ENCODE data around the gene BLVRB. TPM values are rescaled to one million over a fixed set of nuclear protein-coding genes. Genes with fewer than 3 reads are reported as not detected.
A peak's percentile ranks its signal among the peaks of the same experiment; 100 is the strongest.
"Not testable (repeated sequence)": the region's sequence is repeated elsewhere in the genome, so short reads cannot be mapped to it uniquely, and the experiment has no call there.

The BLVRB gene
- total and polyA plus RNA-seq, 2 experiments from 2014 or later = 50.7 to 56.9 TPM

DNA sequence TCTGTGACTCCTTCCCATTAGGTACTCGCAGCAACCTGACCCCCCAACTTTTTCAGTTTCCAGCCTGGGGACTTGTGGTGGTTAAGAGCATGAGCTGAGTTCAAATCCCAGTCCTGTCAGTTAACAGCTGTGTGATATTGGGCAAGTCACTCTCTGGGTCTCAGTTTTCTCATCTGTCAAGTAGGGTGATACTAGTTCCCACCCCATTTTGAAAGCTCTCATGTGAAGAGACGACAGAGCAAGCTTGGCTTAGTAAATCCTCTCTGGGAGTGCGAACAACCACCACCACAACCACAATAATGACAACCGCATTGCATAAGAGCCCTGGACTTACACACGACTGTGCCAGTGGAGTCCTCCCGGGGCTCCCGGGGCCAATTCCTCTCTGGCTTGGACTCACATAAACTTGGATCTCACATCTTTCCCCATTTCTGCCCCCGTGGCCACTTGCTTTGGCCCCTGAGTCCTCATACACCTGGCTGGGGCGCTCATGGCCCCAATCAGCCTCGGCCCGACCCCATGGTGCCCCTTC is 454 bp downstream of the BLVRB start:
- Histone ChIP-seq H3K27me3 (replicated peaks; ENCODE audit: insufficient read depth) (no peaks in the 10 kb centered on the region), H3K4me1 (ENCODE audit: insufficient read depth) (peaks cover 22% of the 10 kb centered on the region), H2AFZ (peak overlapping the region; percentile 87), H3K9me2 (ENCODE audit: insufficient read depth) (no peaks in the 10 kb centered on the region), H3K36me3 (ENCODE audit: low read depth) (no peaks in the 10 kb centered on the region), H3K27ac (peak overlapping the region; percentile 88), H3K9ac (peak overlapping the region; percentile 92), H3K4me3 (peak overlapping the region; percentile 79), H3F3A (ENCODE audit: insufficient read depth) (peaks cover 8% of the 10 kb centered on the region), H3K79me2 (ENCODE audit: insufficient read depth) (no peaks in the 10 kb centered on the region), H3K4me2 (ENCODE audit: unreplicated experiment) (peak overlapping the region; percentile 78), H4K20me1 (ENCODE audit: insufficient read depth) (no peaks in the 10 kb centered on the region), H3K9me3 (ENCODE audit: low read depth) (no peaks in the 10 kb centered on the region)
- TF ChIP-seq EZH2phosphoT487 (IDR thresholded peaks at IDR 0.05; ENCODE audit: insufficient read depth, low read depth) (no peak), EZH2 (IDR thresholded peaks at IDR 0.05; ENCODE audit: insufficient read depth, poor library complexity, severe bottlenecking) (no peak)
- in situ Hi-C loops (cut with MboI) = no loop called here
- peak; percentile 87 for DNase-seq
- WGBS, 2 experiments (ENCODE audit: low coverage in 1 of 2, low lambda C conversion rate in 2 of 2, missing lambda C conversion rate in 2 of 2) = 9 to 12% methylated on average over 9 to 11 of the region's 11 CpGs

DNA sequence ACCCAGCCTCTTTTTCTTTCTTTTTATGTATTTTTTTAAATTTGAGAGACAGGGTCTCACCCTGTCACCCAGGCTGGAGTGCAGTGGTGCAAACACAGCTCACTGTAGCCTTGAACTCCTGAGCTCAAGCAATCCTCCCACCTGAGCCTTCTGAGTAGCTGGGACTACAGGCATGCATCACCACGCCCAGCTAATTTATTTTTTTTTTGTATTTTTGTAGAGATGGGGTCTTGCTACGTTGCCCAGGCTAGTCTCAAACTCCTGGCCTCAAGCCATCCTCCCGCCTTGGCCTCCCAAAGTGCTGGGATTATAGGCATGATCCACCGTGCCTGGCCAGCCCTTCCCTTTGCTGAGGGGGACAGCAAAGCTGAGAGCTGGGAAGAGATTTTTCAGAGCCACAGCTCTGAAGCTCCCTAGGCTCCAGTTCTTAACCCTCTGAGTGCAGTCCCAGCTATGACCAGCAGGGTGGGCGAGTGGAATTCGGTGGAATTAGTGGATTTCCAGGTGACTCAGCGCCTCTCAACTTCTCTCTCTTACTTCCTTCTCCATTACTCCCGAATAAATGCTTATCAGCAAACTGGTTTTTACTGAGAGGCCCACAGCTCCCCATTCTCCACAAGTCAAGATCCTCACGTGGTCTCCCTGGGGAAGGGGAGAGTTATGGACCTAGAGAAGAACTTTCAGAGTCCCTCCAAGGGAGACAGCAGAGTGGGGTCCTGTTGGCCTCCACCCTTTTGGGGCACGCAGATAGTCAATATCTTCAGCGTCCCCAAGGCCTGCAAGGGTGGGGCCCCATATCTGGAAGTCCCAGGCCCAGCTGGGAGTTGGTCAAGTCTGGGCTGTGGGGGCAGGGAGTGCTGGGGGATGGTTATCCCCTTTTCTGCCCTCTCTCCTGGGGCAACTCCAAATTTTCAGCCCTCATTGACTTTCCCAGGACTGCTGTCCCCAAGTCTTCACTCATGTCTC is 1.2 kb downstream of the BLVRB start:
- in situ Hi-C loops (cut with MboI) = no loop called here
- Histone ChIP-seq H3K79me2 (ENCODE audit: insufficient read depth) (no peaks in the 10 kb centered on the region), H3K9me2 (ENCODE audit: insufficient read depth) (no peaks in the 10 kb centered on the region), H3K4me2 (ENCODE audit: unreplicated experiment) (peak overlapping the region; percentile 78), H3K4me1 (ENCODE audit: insufficient read depth) (peaks cover 22% of the 10 kb centered on the region), H3K9me3 (ENCODE audit: low read depth) (no peaks in the 10 kb centered on the region), H3K9ac (peak overlapping the region; percentile 92), H2AFZ (peak overlapping the region; percentile 87), H3F3A (ENCODE audit: insufficient read depth) (peaks cover 8% of the 10 kb centered on the region), H3K27ac (peak overlapping the region; percentile 88), H4K20me1 (ENCODE audit: insufficient read depth) (no peaks in the 10 kb centered on the region), H3K36me3 (ENCODE audit: low read depth) (no peaks in the 10 kb centered on the region), H3K4me3 (peak overlapping the region; percentile 79), H3K27me3 (replicated peaks; ENCODE audit: insufficient read depth) (no peaks in the 10 kb centered on the region)
- 12 to 15% methylated on average over 11 of the region's 11 CpGs for whole genome bisulfite sequencing, 2 experiments (ENCODE audit: low coverage in 1 of 2, low lambda C conversion rate in 2 of 2, missing lambda C conversion rate in 2 of 2)
- TF ChIP-seq EZH2phosphoT487 (IDR thresholded peaks at IDR 0.05; ENCODE audit: insufficient read depth, low read depth) (no peak), EZH2 (IDR thresholded peaks at IDR 0.05; ENCODE audit: insufficient read depth, poor library complexity, severe bottlenecking) (no peak)
- peak; percentile 95 for DNase-seq

DNA sequence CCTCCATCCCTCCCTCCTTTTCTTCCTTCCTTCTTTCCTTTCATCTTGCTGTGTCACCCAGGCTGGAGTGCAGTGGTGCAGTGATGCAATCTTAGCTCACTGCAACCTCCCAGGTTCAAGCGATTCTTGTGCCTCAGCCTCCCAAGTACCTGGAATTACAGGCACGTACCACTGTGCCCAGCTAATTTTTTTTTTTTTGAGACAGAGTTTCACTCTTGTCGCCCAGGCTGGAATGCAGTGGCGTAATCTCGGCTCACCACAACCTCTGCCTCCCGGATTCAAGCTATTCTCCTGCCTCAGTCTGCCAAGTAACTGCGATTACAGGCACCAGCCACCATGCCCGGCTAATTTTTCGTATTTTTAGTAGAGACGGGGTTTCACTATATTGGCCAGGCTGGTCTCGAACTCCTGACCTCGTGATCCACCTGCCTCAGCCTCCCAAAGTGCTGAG is 1.9 kb downstream of the BLVRB start:
- 38 to 46% methylated on average over 12 of the region's 12 CpGs for WGBS, 2 experiments (ENCODE audit: low coverage in 1 of 2, low lambda C conversion rate in 2 of 2, missing lambda C conversion rate in 2 of 2)
- H3K27me3 ChIP-seq (replicated peaks; ENCODE audit: insufficient read depth); in situ Hi-C loops (cut with MboI); H3K9me3 ChIP-seq (ENCODE audit: low read depth); H3K9me2 ChIP-seq (ENCODE audit: insufficient read depth); H4K20me1 ChIP-seq (ENCODE audit: insufficient read depth); H3F3A ChIP-seq (ENCODE audit: insufficient read depth); H3K36me3 ChIP-seq (ENCODE audit: low read depth); H3K79me2 ChIP-seq (ENCODE audit: insufficient read depth): not testable (repeated sequence)
- H3K9ac ChIP-seq = peak overlapping the region; percentile 52
- peak overlapping the region; percentile 24 for H3K4me2 ChIP-seq (ENCODE audit: unreplicated experiment)
- peak overlapping the region; percentile 17 for H2AFZ ChIP-seq
- peak overlapping the region; percentile 21 for H3K4me3 ChIP-seq
- peak; percentile 46 for DNase-seq
- H3K27ac ChIP-seq = peak overlapping the region; percentile 88
- peaks cover 22% of the 10 kb centered on the region for H3K4me1 ChIP-seq (ENCODE audit: insufficient read depth)

DNA sequence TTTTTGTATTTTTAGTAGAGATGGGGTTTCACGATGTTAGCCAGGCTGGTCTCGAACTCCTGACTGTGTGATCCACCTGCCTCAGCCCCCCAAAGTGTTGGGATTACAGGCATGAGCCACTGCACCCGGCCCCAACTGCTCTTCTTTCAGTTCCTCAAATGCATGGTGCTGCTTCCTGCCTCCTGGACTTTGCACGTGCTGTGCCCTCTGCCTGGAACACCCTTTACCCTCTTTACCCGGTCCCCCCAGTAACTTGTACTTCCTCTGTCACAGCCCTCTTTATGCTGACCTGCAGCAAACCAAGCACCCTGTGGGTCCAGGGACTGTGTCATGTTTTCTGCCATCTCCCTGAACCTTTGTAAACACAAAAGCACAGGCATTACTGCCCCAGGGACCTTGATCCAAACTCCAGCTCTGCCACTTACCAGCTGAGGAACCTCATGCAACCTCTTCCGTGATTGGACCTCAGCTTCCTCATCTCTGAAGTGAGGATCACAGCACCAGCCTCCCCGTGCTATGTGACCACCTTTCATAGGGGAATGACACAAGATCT is 3.8 kb downstream of the BLVRB start:
- Histone ChIP-seq H3K27ac (no peak overlapping the region), H3K4me1 (ENCODE audit: insufficient read depth) (peaks cover 21% of the 10 kb centered on the region), H3K79me2 (ENCODE audit: insufficient read depth) (no peaks in the 10 kb centered on the region), H3K9me2 (ENCODE audit: insufficient read depth) (no peaks in the 10 kb centered on the region), H3K27me3 (replicated peaks; ENCODE audit: insufficient read depth) (no peaks in the 10 kb centered on the region), H3F3A (ENCODE audit: insufficient read depth) (peaks cover 8% of the 10 kb centered on the region), H3K9ac (no peak overlapping the region), H3K4me3 (no peak overlapping the region), H3K36me3 (ENCODE audit: low read depth) (no peaks in the 10 kb centered on the region), H2AFZ (no peak overlapping the region), H4K20me1 (ENCODE audit: insufficient read depth) (no peaks in the 10 kb centered on the region), H3K9me3 (ENCODE audit: low read depth) (no peaks in the 10 kb centered on the region), H3K4me2 (ENCODE audit: unreplicated experiment) (no peak overlapping the region)
- DNase-seq = no peak
- WGBS, 2 experiments (ENCODE audit: low coverage in 1 of 2, low lambda C conversion rate in 2 of 2, missing lambda C conversion rate in 2 of 2) = 86 to 91% methylated on average over 7 of the region's 7 CpGs
- in situ Hi-C loops (cut with MboI) = no loop called here
- TF ChIP-seq EZH2phosphoT487 (IDR thresholded peaks at IDR 0.05; ENCODE audit: insufficient read depth, low read depth) (no peak), EZH2 (IDR thresholded peaks at IDR 0.05; ENCODE audit: insufficient read depth, poor library complexity, severe bottlenecking) (no peak)

Measured in GM23248 (cell line).